ENCODE results near the gene CTXND2.

DNA sequence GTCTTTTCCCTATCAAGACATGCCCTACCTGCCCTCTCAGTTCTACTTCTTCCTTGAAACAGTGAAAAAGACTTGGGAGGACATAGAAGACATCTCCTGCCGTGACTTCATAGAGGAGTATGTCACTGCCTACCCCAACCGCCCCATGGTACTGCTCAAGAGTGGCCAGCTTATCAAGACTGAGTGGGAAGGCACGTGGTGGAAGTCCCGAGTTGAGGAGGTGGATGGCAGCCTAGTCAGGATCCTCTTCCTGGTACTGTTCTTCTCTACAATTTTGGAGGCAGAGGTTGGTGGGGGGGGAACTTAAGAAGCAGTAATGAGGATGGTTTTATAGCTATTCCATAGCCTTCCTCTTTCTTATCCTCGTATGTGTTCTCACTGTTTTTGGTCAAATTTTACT is 57.9 kb downstream of the CTXND2 start:
- TF ChIP-seq TAF1 (IDR thresholded peaks at IDR 0.05; ENCODE audit: borderline replicate concordance, low read depth, low read length), result no peak
- no peak for TF ChIP-seq POLR2A (IDR thresholded peaks at IDR 0.05; ENCODE audit: low read depth, low read length)
